ENCODE measurements around the gene UQCC2.

The UQCC2 gene

GRCh38 chr6:33670971-33671743 lies 40.3 kb downstream of the UQCC2 start:
- no peak for TF ChIP-seq FOXP2 (optimal IDR thresholded peaks at IDR 0.05; ENCODE audit: borderline replicate concordance, extremely low read depth, extremely low read length, insufficient read depth)
- no peak for TF ChIP-seq POLR2AphosphoS5 (IDR thresholded peaks at IDR 0.05; ENCODE audit: low read depth, low read length)
- no peak for TF ChIP-seq TAF1 (IDR thresholded peaks at IDR 0.05; ENCODE audit: borderline replicate concordance, insufficient read depth, low read length)
- TF ChIP-seq SIN3A (IDR thresholded peaks at IDR 0.05; ENCODE audit: borderline replicate concordance, insufficient read depth, low read length) = no peak
- no peak for TF ChIP-seq REST (IDR thresholded peaks at IDR 0.05; ENCODE audit: insufficient read depth in 1 of 2, low read depth in 2 of 2, low read length in 2 of 2)

DNA sequence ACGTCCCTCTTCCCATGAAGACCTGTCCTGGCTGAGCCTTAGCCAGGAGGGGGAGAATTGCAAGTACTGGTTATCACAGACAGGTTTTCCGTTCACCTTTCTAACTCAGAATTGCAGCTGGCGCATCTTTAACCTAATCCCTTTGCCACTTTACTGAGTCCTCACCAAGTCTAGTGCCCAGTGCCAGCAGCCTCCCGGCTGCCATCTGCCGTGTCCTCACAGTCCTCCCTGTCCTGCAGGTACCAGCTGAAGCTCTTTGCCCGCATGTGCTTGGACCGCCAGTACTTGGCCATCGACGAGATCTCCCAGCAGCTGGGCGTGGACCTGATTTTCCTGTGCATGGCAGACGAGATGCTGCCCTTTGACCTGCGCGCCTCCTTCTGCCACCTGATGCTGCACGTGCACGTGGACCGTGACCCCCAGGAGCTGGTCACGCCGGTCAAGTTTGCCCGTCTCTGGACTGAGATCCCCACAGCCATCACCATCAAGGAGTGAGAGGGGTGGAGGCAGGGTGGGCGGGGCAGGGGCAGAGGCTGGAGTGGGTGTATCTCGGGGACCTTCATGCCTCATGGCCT lies 41.3 kb downstream of the UQCC2 start:
- TF ChIP-seq FOXP2 (optimal IDR thresholded peaks at IDR 0.05; ENCODE audit: borderline replicate concordance, extremely low read depth, extremely low read length, insufficient read depth) = no peak
- TF ChIP-seq SIN3A (IDR thresholded peaks at IDR 0.05; ENCODE audit: borderline replicate concordance, insufficient read depth, low read length) = no peak
- TF ChIP-seq POLR2AphosphoS5 (IDR thresholded peaks at IDR 0.05; ENCODE audit: low read depth, low read length) = no peak
- TF ChIP-seq REST (IDR thresholded peaks at IDR 0.05; ENCODE audit: insufficient read depth in 1 of 2, low read depth in 2 of 2, low read length in 2 of 2) = no peak
- TF ChIP-seq TAF1 (IDR thresholded peaks at IDR 0.05; ENCODE audit: borderline replicate concordance, insufficient read depth, low read length) = no peak

GRCh38 chr6:33668914-33669313 lies 42.6 kb downstream of the UQCC2 start:
- TF ChIP-seq POLR2AphosphoS5 (IDR thresholded peaks at IDR 0.05; ENCODE audit: low read depth, low read length) (no peak), SIN3A (IDR thresholded peaks at IDR 0.05; ENCODE audit: borderline replicate concordance, insufficient read depth, low read length) (no peak), TAF1 (IDR thresholded peaks at IDR 0.05; ENCODE audit: borderline replicate concordance, insufficient read depth, low read length) (no peak), REST (IDR thresholded peaks at IDR 0.05; ENCODE audit: insufficient read depth in 1 of 2, low read depth in 2 of 2, low read length in 2 of 2) (no peak), FOXP2 (optimal IDR thresholded peaks at IDR 0.05; ENCODE audit: borderline replicate concordance, extremely low read depth, extremely low read length, insufficient read depth) (no peak)

DNA sequence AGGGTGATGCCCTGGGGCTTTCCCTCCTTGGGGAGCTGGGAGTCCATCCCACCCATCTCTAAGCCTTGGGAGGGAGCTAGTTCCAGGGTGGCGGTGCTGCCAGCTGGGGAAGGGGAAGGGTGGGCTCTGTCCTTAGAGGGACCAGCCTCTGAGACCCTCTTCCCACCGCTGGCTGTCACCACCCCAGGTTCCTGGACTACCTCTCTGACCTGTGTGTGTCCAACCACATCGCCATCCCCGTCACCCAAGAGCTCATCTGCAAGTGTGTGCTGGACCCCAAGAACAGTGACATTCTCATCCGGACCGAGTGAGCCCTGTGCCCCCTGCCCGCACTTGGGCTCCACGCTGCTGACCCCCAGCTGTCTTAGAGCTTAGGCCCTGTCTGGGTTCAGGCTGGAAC lies 43.2 kb downstream of the UQCC2 start:
- TF ChIP-seq REST (IDR thresholded peaks at IDR 0.05; ENCODE audit: insufficient read depth in 1 of 2, low read depth in 2 of 2, low read length in 2 of 2) = no peak
- no peak for TF ChIP-seq FOXP2 (optimal IDR thresholded peaks at IDR 0.05; ENCODE audit: borderline replicate concordance, extremely low read depth, extremely low read length, insufficient read depth)
- TF ChIP-seq SIN3A (IDR thresholded peaks at IDR 0.05; ENCODE audit: borderline replicate concordance, insufficient read depth, low read length) = no peak
- TF ChIP-seq TAF1 (IDR thresholded peaks at IDR 0.05; ENCODE audit: borderline replicate concordance, insufficient read depth, low read length) = no peak
- no peak for TF ChIP-seq POLR2AphosphoS5 (IDR thresholded peaks at IDR 0.05; ENCODE audit: low read depth, low read length)
